Subcutaneous abdominal adipose tissue (tissue), 5 donors: ENCODE data around the gene GRP.
"Not testable (repeated sequence)": the region's sequence is repeated elsewhere in the genome, so short reads cannot be mapped to it uniquely, and the experiment has no call there.

Source experiments
- H3K27ac ChIP-seq: one replicate; pipeline ENCODE4 v1.7.0; 2013; ENCODE audit warnings: low read depth, mild to moderate bottlenecking, inconsistent platforms, low read length, moderate library complexity
- H3K27me3 ChIP-seq, 5 donors: one replicate each; pipeline ENCODE4 v1.7.0; 2013; ENCODE audit warnings: low read length in 5 of 5, inconsistent platforms in 1 of 5; ENCODE audit not compliant: control insufficient read depth in 5 of 5, insufficient read depth in 4 of 5
- H3K36me3 ChIP-seq, 5 donors: one replicate each; pipeline ENCODE4 v1.7.0; 2013; ENCODE audit warnings: low read length in 5 of 5; ENCODE audit not compliant: control insufficient read depth in 5 of 5, insufficient read depth in 5 of 5
- H3K4me1 ChIP-seq, 5 donors: one replicate each; pipeline ENCODE4 v1.7.0; 2013; ENCODE audit warnings: low read length in 5 of 5, mild to moderate bottlenecking in 3 of 5, moderate library complexity in 1 of 5; ENCODE audit not compliant: control insufficient read depth in 5 of 5, insufficient read depth in 5 of 5
- H3K4me3 ChIP-seq, 5 donors: one replicate each; pipeline ENCODE4 v1.7.0; 2013; ENCODE audit warnings: low read length in 5 of 5, low read depth in 1 of 5
- H3K9ac ChIP-seq, 5 donors: one replicate each; pipeline ENCODE4 v1.7.0; 2013; ENCODE audit warnings: low read length in 5 of 5, mild to moderate bottlenecking in 4 of 5, moderate library complexity in 3 of 5
- H3K9me3 ChIP-seq, 5 donors: one replicate each; pipeline ENCODE4 v1.7.0; 2013; ENCODE audit warnings: low read length in 5 of 5; ENCODE audit not compliant: control insufficient read depth in 5 of 5
- donor health status: healthy.
- donor health status: healthy.
- donor health status: healthy.
- donor health status: healthy.
- donor health status: healthy.

Gene GRP

GRCh38 chr18:59242906-59243305 is 22.9 kb downstream of the GRP start:
- Histone ChIP-seq H3K4me1 (no peaks in the 10 kb centered on the region), H3K27ac (no peak overlapping the region), H3K9me3 (no peaks in the 10 kb centered on the region), H3K27me3 (peaks cover 2 to 11% (median 5%) of the 10 kb centered on the region in 5 donors), H3K4me3 (no peak overlapping the region), H3K9ac (no peak overlapping the region), H3K36me3 (no peaks in the 10 kb centered on the region)

GRCh38 chr18:59246796-59247195 is 26.8 kb downstream of the GRP start:
- no peaks in the 10 kb centered on the region for H3K36me3 ChIP-seq
- no peaks in the 10 kb centered on the region for H3K9me3 ChIP-seq
- no peak overlapping the region for H3K27ac ChIP-seq
- H3K9ac ChIP-seq, result no peak overlapping the region
- peaks cover 0 to 11% (median 5%) of the 10 kb centered on the region in 5 donors for H3K27me3 ChIP-seq
- no peaks in the 10 kb centered on the region for H3K4me1 ChIP-seq
- H3K4me3 ChIP-seq, result no peak overlapping the region

GRCh38 chr18:59249199-59249774 is 29.3 kb downstream of the GRP start:
- Histone ChIP-seq H3K27ac (no peak overlapping the region), H3K9ac (no peak overlapping the region), H3K36me3 (no peaks in the 10 kb centered on the region), H3K9me3 (no peaks in the 10 kb centered on the region), H3K27me3 (peaks cover 0 to 11% (median 5%) of the 10 kb centered on the region in 5 donors), H3K4me1 (no peaks in the 10 kb centered on the region), H3K4me3 (no peak overlapping the region)

- H3K27ac ChIP-seq, result not testable (repeated sequence)
Measured at GRCh38 chr18:59255491-59255890, 35.5 kb downstream of the GRP start.

GRCh38 chr18:59261842-59262241 is 41.9 kb downstream of the GRP start:
- H3K36me3 ChIP-seq, H3K4me1 ChIP-seq, H3K9ac ChIP-seq, H3K27ac ChIP-seq, H3K4me3 ChIP-seq, H3K9me3 ChIP-seq: not testable (repeated sequence)
- peaks cover 26 to 41% (median 31%) of the 10 kb centered on the region in 5 donors for H3K27me3 ChIP-seq

More at GRCh38 chr18:59255491-59255890, 35.5 kb downstream of the GRP start:
- H3K4me3 ChIP-seq, H3K9ac ChIP-seq, H3K27me3 ChIP-seq, H3K36me3 ChIP-seq, H3K9me3 ChIP-seq, H3K4me1 ChIP-seq: not testable (repeated sequence)

GRCh38 chr18:59262243-59262642 is 42.3 kb downstream of the GRP start:
- not testable (repeated sequence) for H3K36me3 ChIP-seq, H3K27ac ChIP-seq, H3K4me1 ChIP-seq, H3K9me3 ChIP-seq, H3K9ac ChIP-seq, H3K4me3 ChIP-seq
- peaks cover 29 to 45% (median 35%) of the 10 kb centered on the region in 5 donors for H3K27me3 ChIP-seq

- H3K9ac ChIP-seq, result no peak overlapping the region
- H3K27ac ChIP-seq, result no peak overlapping the region
- no peaks in the 10 kb centered on the region for H3K9me3 ChIP-seq
- no peak overlapping the region for H3K4me3 ChIP-seq
- H3K4me1 ChIP-seq, result peaks cover 0 to 19% (median 18%) of the 10 kb centered on the region in 5 donors
- no peaks in the 10 kb centered on the region for H3K36me3 ChIP-seq
- H3K27me3 ChIP-seq, result peaks cover 42 to 58% (median 49%) of the 10 kb centered on the region in 5 donors
Measured at GRCh38 chr18:59263661-59264060, 43.7 kb downstream of the GRP start.

- H3K36me3 ChIP-seq, result no peaks in the 10 kb centered on the region
- peaks cover 0 to 23% (median 22%) of the 10 kb centered on the region in 5 donors for H3K4me1 ChIP-seq
Measured at GRCh38 chr18:59264121-59264571, 44.2 kb downstream of the GRP start.

GRCh38 chr18:59264651-59265245 is 44.8 kb downstream of the GRP start:
- no peaks in the 10 kb centered on the region for H3K36me3 ChIP-seq
- no peak overlapping the region for H3K9ac ChIP-seq
- H3K9me3 ChIP-seq, result no peaks in the 10 kb centered on the region
- peaks cover 0 to 27% (median 25%) of the 10 kb centered on the region in 5 donors for H3K4me1 ChIP-seq
- no peak overlapping the region for H3K27ac ChIP-seq
- H3K4me3 ChIP-seq, result peak overlapping the region in 2 of 5 donors; percentile 36 to 52
- peaks cover 45 to 66% (median 56%) of the 10 kb centered on the region in 5 donors for H3K27me3 ChIP-seq

More at GRCh38 chr18:59264121-59264571, 44.2 kb downstream of the GRP start:
- peaks cover 44 to 61% (median 52%) of the 10 kb centered on the region in 5 donors for H3K27me3 ChIP-seq
- H3K27ac ChIP-seq, result no peak overlapping the region
- no peak overlapping the region for H3K9ac ChIP-seq
- no peaks in the 10 kb centered on the region for H3K9me3 ChIP-seq
- no peak overlapping the region for H3K4me3 ChIP-seq

GRCh38 chr18:59265246-59265973 is 45.5 kb downstream of the GRP start:
- H3K9me3 ChIP-seq, result no peaks in the 10 kb centered on the region
- H3K36me3 ChIP-seq, result no peaks in the 10 kb centered on the region
- H3K27me3 ChIP-seq, result peaks cover 51 to 71% (median 62%) of the 10 kb centered on the region in 5 donors
- H3K9ac ChIP-seq, result no peak overlapping the region
- H3K4me1 ChIP-seq, result peaks cover 0 to 27% (median 25%) of the 10 kb centered on the region in 5 donors
- peak overlapping the region in 4 of 5 donors; percentile 36 to 52 (median 40) for H3K4me3 ChIP-seq
- no peak overlapping the region for H3K27ac ChIP-seq
